H9 (cell line): ENCODE measurements around the gene BARX2. TPM values are rescaled to one million over a fixed set of nuclear protein-coding genes. Genes with fewer than 3 reads are reported as not detected.

Experiments used
- DNase-seq: peaks from one replicate; pipeline ENCODE4 v3.0.0-alpha.2; 2017
- H2AFZ ChIP-seq: one replicate; pipeline ENCODE4 v1.6.1; 2013; ENCODE audit warnings: mild to moderate bottlenecking, low read length, control low read depth, moderate library complexity
- H2AK5ac ChIP-seq: 2 replicates; pipeline ENCODE4 v1.6.1; 2013; ENCODE audit warnings: low read length, control low read depth, mixed read lengths; ENCODE audit not compliant: insufficient read length
- H2BK120ac ChIP-seq: one replicate; pipeline ENCODE4 v1.6.1; 2013; ENCODE audit warnings: low read depth, mild to moderate bottlenecking, low read length, control low read depth, inconsistent platforms; ENCODE audit not compliant: poor library complexity, severe bottlenecking
- H2BK12ac ChIP-seq: 2 replicates; pipeline ENCODE4 v1.6.1; 2013; ENCODE audit warnings: low read length, control low read depth, mixed read lengths, low read depth; ENCODE audit not compliant: insufficient read length
- H2BK15ac ChIP-seq: 2 replicates; pipeline ENCODE4 v1.6.1; 2013; ENCODE audit warnings: low read depth, low read length, control low read depth
- H2BK20ac ChIP-seq: one replicate; pipeline ENCODE4 v1.6.1; 2013; ENCODE audit warnings: low read depth, mild to moderate bottlenecking, low read length, control low read depth, inconsistent platforms; ENCODE audit not compliant: poor library complexity, severe bottlenecking
- H2BK5ac ChIP-seq: 2 replicates; pipeline ENCODE4 v1.6.1; 2013; ENCODE audit warnings: low read length, control low read depth, mixed read lengths; ENCODE audit not compliant: insufficient read length
- H3K14ac ChIP-seq: 2 replicates; pipeline ENCODE4 v1.6.1; 2013; ENCODE audit warnings: low read length, control low read depth; ENCODE audit not compliant: insufficient read depth
- H3K18ac ChIP-seq: 2 replicates; pipeline ENCODE4 v1.6.1; 2013; ENCODE audit warnings: low read depth, mild to moderate bottlenecking, mixed read lengths, low read length, control low read depth; ENCODE audit not compliant: insufficient read length
- H3K23ac ChIP-seq: 2 replicates; pipeline ENCODE4 v1.6.1; 2013; ENCODE audit warnings: low read length, control low read depth, mixed read lengths, low read depth; ENCODE audit not compliant: insufficient read length
- H3K23me2 ChIP-seq: 2 replicates; pipeline ENCODE4 v1.6.1; 2013; ENCODE audit warnings: low read depth, mild to moderate bottlenecking, mixed read lengths, low read length, control low read depth; ENCODE audit not compliant: insufficient read length, poor library complexity, severe bottlenecking
- H3K27ac ChIP-seq: 2 replicates; pipeline ENCODE4 v1.5.1; 2013; ENCODE audit warnings: low read length, control low read depth, mixed read lengths, low read depth; ENCODE audit not compliant: insufficient read length
- H3K27me3 ChIP-seq: 2 replicates; pipeline ENCODE4 v1.6.1; 2013; ENCODE audit warnings: low read length, control low read depth, inconsistent platforms; ENCODE audit not compliant: insufficient read depth
- H3K4ac ChIP-seq: 2 replicates; pipeline ENCODE4 v1.6.1; 2013; ENCODE audit warnings: low read depth, mild to moderate bottlenecking, control low read depth, inconsistent platforms, low read length, moderate library complexity
- H3K4me1 ChIP-seq: 2 replicates; pipeline ENCODE4 v1.6.1; 2013; ENCODE audit warnings: low read length, control low read depth, inconsistent platforms; ENCODE audit not compliant: insufficient read depth
- H3K4me2 ChIP-seq: 2 replicates; pipeline ENCODE4 v1.6.1; 2013; ENCODE audit warnings: low read length, control low read depth, mixed read lengths; ENCODE audit not compliant: insufficient read length, insufficient read depth
- H3K56ac ChIP-seq: 2 replicates; pipeline ENCODE4 v1.6.1; 2013; ENCODE audit warnings: low read depth, mild to moderate bottlenecking, mixed read lengths, low read length, control low read depth; ENCODE audit not compliant: insufficient read length
- H3K79me1 ChIP-seq: 2 replicates; pipeline ENCODE4 v1.6.1; 2013; ENCODE audit warnings: low read depth, mild to moderate bottlenecking, moderate library complexity, low read length, control low read depth, inconsistent platforms; ENCODE audit not compliant: insufficient read depth, poor library complexity, severe bottlenecking
- H3K79me2 ChIP-seq: 2 replicates; pipeline ENCODE4 v1.6.1; 2013; ENCODE audit warnings: low read length, control low read depth, inconsistent platforms; ENCODE audit not compliant: insufficient read depth
- H3K9ac ChIP-seq: 2 replicates; pipeline ENCODE4 v1.6.1; 2013; ENCODE audit warnings: low read length, control low read depth, mixed read lengths; ENCODE audit not compliant: insufficient read length; ENCODE audit errors: extremely low read depth
- H3K9me3 ChIP-seq: one replicate; pipeline ENCODE4 v1.6.1; 2013; ENCODE audit warnings: low read depth, low read length, inconsistent platforms; ENCODE audit not compliant: control insufficient read depth
- H3T11ph ChIP-seq: one replicate; pipeline ENCODE4 v1.6.1; 2013; ENCODE audit warnings: mild to moderate bottlenecking, low read length, control low read depth, inconsistent platforms
- H4K20me1 ChIP-seq: one replicate; pipeline ENCODE4 v1.6.1; 2013; ENCODE audit not compliant: control insufficient read depth, insufficient read length, insufficient read depth
- H4K5ac ChIP-seq: 2 replicates; pipeline ENCODE4 v1.6.1; 2013; ENCODE audit warnings: low read depth, mild to moderate bottlenecking, mixed read lengths, low read length, control low read depth; ENCODE audit not compliant: insufficient read length
- H4K8ac ChIP-seq: replicated peaks from 2 replicates; pipeline ENCODE4 v1.6.1; 2013; ENCODE audit warnings: low read length, control low read depth, mixed read lengths, low read depth; ENCODE audit not compliant: insufficient read length
- H4K91ac ChIP-seq: 2 replicates; pipeline ENCODE4 v1.6.1; 2013; ENCODE audit warnings: low read depth, mild to moderate bottlenecking, moderate library complexity, mixed read lengths, low read length, control low read depth; ENCODE audit not compliant: insufficient read length
- H3K27ac Mint-ChIP-seq, 3 experiments: 2 replicates in 2 of 3; 3 replicates in 1 of 3; pipeline ENCODE4 v1.8.0; 2020 to 2021; ENCODE audit warnings: mixed read lengths in 3 of 3, mild to moderate bottlenecking in 1 of 3, moderate library complexity in 1 of 3
- H3K27me3 Mint-ChIP-seq: 2 replicates; pipeline ENCODE4 v1.8.0; 2021; ENCODE audit warnings: low read depth, mild to moderate bottlenecking, moderate library complexity, mixed read lengths
- H3K36me3 Mint-ChIP-seq, 3 experiments: 2 replicates in 2 of 3; 3 replicates in 1 of 3; pipeline ENCODE4 v1.8.0; 2020 to 2021; ENCODE audit warnings: low read depth in 3 of 3, mixed read lengths in 3 of 3; ENCODE audit not compliant: insufficient read depth in 1 of 3
- H3K4me1 Mint-ChIP-seq, 2 experiments: 2 replicates each; pipeline ENCODE4 v1.8.0; 2020; ENCODE audit warnings: mixed read lengths in 2 of 2
- H3K4me3 Mint-ChIP-seq, 2 experiments: 2 replicates in 1 of 2; 3 replicates in 1 of 2; pipeline ENCODE4 v1.8.0; 2020 to 2021; ENCODE audit warnings: mild to moderate bottlenecking in 2 of 2, mixed read lengths in 2 of 2, moderate library complexity in 1 of 2
- H3K9me3 Mint-ChIP-seq, 2 experiments: 2 replicates in 1 of 2; 3 replicates in 1 of 2; pipeline ENCODE4 v1.8.0; 2020; ENCODE audit warnings: mild to moderate bottlenecking in 2 of 2, mixed read lengths in 2 of 2, moderate library complexity in 1 of 2
- CTCF ChIP-seq: fragments of 200-600 bp; sonication (generic); conservative IDR thresholded peaks from 3 replicates; pipeline ENCODE4 v1.8.0; 2021; ENCODE audit warnings: antibody characterized with exemption, mild to moderate bottlenecking
- WGBS: extraction: QIAGEN DNeasy Blood & Tissue Kit; methylation state at CpG from one replicate; pipeline ENCODE4 v1.1.7; 2013; ENCODE audit warnings: missing lambda C conversion rate, low lambda C conversion rate, mixed read lengths; ENCODE audit not compliant: insufficient read length; ENCODE audit errors: extremely low coverage; 5-methylcytosine and 5-hydroxymethylcytosine counted together
- total RNA-seq: library from RNA; stranded (reverse); gene quantifications from 2 replicates; pipeline ENCODE4 v1.2.1, GENCODE V29; 2021

The BARX2 gene
- total RNA-seq, 1 experiment from 2014 or later = not detected

- Histone ChIP-seq H3K9ac (no peak overlapping the region), H4K91ac (no peak overlapping the region), H2BK12ac (no peak overlapping the region), H3K23ac (no peak overlapping the region), H3K18ac (no peak overlapping the region), H3K79me1 (no peaks in the 10 kb centered on the region), H4K20me1 (no peaks in the 10 kb centered on the region), H4K5ac (no peak overlapping the region), H2AK5ac (no peak overlapping the region), H3K14ac (no peak overlapping the region), H2BK120ac (no peak overlapping the region), H2BK20ac (no peak overlapping the region), H3K23me2 (no peaks in the 10 kb centered on the region), H3K4me1 (peaks cover 4% of the 10 kb centered on the region; the same call in 1 of the 2 replicates), H3T11ph (no peak overlapping the region), H3K4me2 (no peak overlapping the region), H3K56ac (no peak overlapping the region), H2AFZ (no peak overlapping the region), H3K27ac (no peak overlapping the region), H2BK15ac (no peak overlapping the region), H2BK5ac (no peak overlapping the region), H3K9me3 (no peaks in the 10 kb centered on the region), H4K8ac (no peak overlapping the region), H3K79me2 (no peaks in the 10 kb centered on the region), H3K4ac (no peak overlapping the region), H3K27me3 (no peaks in the 10 kb centered on the region)
- no peak overlapping the region for H3K4me3 Mint-ChIP-seq
- DNase-seq = no peak
- H3K27me3 Mint-ChIP-seq = peaks cover 3% of the 10 kb centered on the region
- H3K9me3 Mint-ChIP-seq = peaks cover 0 to 4% of the 10 kb centered on the region in 2 experiments; a peak in 2 of 5 replicates
- TF ChIP-seq CTCF = no peak
- no peak overlapping the region for H3K27ac Mint-ChIP-seq
- WGBS = no CpG with 5 or more reads among the region's 4 CpGs
- H3K4me1 Mint-ChIP-seq = peaks cover 39 to 44% of the 10 kb centered on the region in 2 experiments
- H3K36me3 Mint-ChIP-seq = peaks cover 0 to 4% (median 4%) of the 10 kb centered on the region in 3 experiments; a peak in 3 of 7 replicates
Observed at GRCh38 chr11:129455101-129455500, 79.5 kb downstream of the BARX2 start.
